NCI-H2081 (cell line): ENCODE data around the gene C1orf53.
"Not testable (repeated sequence)": the region's sequence is repeated elsewhere in the genome, so short reads cannot be mapped to it uniquely, and the experiment has no call there.

ENCODE experiments used
- DNase-seq, 2 experiments: peaks; one replicate each; lab custom pipeline; 2025; lab: John Stamatoyannopoulos, UW

The C1orf53 gene

DNA sequence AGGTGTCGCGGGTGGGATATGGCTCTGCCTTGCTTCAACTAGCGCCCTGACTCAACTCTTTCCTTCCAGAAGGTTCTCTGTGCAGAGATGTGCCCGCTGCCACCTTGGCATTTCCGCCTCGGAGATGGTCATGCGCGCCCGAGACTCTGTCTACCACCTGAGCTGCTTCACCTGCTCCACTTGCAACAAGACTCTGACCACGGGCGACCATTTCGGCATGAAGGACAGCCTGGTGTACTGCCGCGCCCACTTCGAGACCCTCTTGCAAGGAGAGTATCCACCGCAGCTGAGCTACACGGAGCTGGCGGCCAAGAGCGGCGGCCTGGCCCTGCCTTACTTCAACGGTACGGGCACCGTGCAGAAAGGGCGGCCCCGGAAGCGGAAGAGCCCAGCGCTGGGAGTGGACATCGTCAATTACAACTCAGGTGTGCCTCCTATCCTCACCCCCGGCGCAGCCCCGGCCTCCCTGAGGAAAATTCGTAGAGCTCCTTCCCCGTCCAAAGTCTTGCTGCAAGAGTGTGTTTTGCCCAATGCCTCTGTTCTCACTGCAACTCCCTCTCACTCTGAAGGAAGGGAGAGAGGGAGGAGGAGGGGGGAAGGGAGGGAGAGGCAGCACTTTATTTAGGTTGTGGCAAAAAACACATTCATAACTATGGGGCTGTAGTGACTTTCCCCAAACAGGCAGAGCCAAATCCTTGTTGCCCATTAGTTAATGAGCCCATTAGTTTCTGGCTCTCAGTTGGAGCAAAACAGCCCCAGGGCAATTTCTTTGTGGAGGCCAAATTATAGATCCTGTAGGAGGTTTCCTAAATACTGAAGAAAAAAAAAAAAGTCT is 19.0 kb downstream of the C1orf53 start:
- DNase-seq = peak; percentile 7 to 63

- no peak for DNase-seq
Measured at GRCh38 chr1:197922070-197922390, 19.6 kb downstream of the C1orf53 start.

DNA sequence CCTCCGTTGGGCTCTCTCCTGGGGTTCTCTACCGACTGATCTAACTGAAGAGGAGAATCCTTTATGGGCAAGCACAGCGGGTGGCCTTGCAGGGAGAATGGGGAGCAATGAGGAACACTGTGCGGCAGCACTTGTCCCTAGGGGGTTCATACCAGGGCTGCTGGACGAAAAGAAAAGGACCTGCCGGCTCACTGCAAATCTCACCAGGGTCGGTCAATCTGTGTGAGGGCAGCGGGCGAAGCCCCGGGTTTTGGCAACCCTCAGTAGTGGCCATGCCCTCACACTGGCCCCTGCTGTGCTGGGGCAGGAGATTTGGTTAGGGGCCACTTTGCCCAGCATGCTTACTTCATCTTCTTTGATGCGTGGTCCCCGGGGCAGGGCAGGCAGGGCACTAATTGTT is 20.6 kb downstream of the C1orf53 start:
- no peak for DNase-seq

- peak; percentile 31 to 59 for DNase-seq
Measured at GRCh38 chr1:197924516-197925123, 22.2 kb downstream of the C1orf53 start.

GRCh38 chr1:197927908-197928665 is 25.7 kb downstream of the C1orf53 start:
- no peak for DNase-seq

DNA sequence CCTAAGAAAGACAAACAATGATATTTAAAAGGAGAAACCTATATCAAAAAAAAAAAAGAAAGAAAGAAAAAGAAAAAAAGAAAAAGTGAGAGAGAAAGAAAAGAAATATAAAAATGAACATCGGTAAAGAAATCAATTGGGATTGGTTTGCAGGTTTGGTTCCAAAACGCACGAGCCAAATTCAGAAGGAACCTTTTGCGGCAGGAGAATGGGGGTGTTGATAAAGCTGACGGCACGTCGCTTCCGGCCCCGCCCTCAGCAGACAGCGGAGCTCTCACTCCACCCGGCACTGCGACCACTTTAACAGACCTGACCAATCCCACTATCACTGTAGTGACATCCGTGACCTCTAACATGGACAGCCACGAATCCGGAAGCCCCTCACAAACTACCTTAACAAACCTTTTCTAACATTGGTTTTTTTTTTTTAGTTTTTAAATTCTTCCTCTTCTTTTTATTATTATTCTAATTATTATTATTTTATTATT is 26.5 kb downstream of the C1orf53 start:
- no peak for DNase-seq

- DNase-seq = no peak
Measured at GRCh38 chr1:197933016-197933415, 30.6 kb downstream of the C1orf53 start.

GRCh38 chr1:197933647-197934046 is 31.2 kb downstream of the C1orf53 start:
- no peak for DNase-seq

GRCh38 chr1:197937381-197937780 is 35.0 kb downstream of the C1orf53 start:
- no peak for DNase-seq

DNA sequence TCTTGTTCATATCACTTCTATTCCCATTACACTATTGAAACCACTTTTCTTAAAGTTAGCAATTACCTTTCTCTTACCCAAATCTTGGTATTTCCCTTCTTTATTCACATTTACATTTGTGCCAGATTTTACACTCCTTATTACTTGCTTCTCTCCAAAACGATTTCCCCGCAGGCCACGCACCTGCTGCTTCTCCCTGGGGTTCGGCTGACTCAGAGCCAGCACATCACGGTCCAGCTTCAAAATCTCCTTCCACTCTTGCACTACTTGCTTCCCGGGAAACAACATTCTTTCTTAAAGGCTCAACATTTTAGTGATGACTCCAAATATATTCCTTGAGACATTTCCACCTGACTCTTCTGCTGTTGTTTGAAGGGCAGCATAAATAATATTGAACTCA is 35.5 kb downstream of the C1orf53 start:
- no peak for DNase-seq

- DNase-seq = not testable (repeated sequence)
Measured at GRCh38 chr1:197939159-197939980, 36.9 kb downstream of the C1orf53 start.

GRCh38 chr1:197942042-197942441 is 39.6 kb downstream of the C1orf53 start:
- no peak for DNase-seq

DNA sequence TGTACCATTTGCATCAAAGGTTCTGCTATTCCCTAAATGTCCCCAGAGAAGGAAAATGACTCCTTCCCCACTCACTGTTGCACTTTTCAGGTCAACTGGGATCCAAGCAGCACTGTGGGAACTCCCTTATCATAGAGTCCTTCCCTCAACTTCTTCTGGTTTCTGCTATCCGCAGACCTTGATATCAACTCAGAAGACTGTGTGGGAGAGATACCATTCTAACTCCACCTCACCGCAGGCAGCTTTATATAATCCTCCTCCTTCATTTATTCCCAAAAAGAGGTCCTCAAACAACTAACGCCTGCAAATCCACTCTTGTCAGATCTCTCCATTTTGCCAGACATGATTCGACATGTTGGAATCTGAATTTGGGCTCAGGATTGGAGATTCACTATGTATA is 42.1 kb downstream of the C1orf53 start:
- no peak for DNase-seq

GRCh38 chr1:197948926-197949899 is 46.8 kb downstream of the C1orf53 start:
- no peak for DNase-seq

GRCh38 chr1:197951089-197951488 is 48.7 kb downstream of the C1orf53 start:
- DNase-seq = peak; percentile 5 to 27

DNA sequence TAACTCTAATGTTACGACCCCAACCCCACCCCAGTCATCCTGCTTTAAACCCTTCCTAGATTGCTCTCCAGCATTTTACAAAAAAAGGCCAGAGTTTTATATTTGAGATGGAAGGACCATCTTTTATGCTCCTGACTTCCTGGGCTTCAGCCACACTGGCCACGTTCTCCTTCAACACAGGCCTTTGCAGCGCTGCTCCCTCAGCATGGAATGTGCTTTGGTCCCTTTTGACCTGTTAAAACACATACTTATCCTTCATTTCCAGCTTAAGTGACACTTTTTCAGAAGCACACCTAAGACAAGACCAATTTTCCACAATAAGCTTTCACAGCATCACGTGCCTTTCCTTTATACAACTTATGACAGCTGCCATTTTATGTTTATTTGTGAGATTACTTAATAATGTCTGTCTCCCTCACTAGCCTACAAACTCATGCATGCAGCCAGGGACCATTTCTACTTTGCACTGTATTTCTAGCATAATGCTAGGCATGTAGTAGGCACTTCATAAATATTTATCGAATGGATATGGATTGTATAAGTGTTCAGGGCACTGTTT is 49.3 kb downstream of the C1orf53 start:
- DNase-seq = no peak

- not testable (repeated sequence) for DNase-seq
Measured at GRCh38 chr1:197953472-197953871, 51.0 kb downstream of the C1orf53 start.

DNA sequence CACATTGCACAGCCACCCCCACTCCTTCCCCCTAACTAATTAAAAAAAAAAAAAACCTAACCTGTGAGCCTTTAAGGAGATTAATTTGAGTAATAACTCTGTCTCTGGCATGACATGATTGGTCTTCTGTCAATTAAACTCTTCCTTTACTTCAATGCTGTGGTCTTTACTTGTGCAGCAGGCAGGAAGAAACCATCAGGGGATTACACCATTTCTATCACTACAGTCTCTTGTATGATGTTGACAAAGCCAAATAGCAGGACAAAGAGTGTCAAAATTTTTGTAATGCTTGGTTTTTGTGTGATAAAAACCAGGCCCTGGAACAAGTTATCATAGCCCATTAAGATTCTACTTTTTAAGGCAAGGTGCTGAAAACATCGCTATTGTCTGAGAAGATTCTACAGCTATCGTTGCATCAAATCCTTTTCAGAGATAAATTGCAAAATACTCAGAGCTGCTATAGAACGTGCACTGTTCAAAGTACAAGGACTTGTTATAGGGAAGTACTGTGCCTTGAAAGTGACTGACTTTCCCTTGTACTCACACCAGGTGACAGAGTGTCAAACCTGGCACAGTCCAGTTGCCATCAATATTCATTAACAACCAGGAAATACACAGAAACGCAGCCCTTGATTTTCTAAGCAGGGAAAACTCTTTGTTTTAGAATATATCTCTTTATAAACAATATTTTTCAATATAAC is 52.4 kb downstream of the C1orf53 start:
- peak in 1 of 2 experiments; percentile 28 for DNase-seq

DNA sequence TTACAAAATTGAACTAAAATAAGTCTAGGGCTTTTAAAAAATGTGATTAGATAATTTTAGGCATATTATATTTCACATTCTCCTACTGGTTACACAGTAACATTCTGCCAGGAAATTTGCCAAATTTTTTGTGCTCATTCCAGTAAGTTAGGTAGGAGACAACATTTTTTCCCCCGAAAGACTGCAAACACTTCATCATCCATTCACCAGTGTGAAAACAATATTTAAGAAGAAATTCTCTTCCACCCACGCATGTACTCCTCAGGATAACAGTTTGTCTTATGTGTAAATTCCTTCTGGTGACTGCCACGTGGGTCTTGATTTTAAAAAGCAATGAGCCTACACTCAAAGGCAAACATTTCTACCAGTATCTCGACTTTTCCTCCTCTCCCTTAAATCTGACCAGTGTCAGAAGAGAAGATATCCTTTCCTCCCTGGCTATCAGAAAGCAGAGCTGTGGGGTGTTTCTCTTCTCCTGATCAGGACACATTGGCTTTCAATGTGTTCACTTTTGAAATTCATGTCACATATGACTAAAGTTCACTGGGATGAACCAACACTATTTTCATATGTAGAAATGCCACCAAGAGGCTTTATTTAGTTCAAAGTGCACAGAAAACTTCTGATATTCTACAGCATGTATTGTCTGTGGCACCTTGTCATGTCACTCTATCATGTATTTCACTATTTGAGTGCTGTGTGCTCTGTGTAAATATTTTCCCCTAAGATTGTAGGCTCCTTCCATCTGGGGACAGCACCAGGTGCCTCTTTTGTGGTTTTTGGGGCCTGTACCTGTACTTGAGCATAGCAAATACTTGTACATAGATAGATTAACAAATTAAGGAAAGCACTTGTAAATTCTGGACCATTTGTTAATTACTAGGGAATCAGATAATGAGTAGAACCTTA is 53.3 kb downstream of the C1orf53 start:
- peak in 1 of 2 experiments; percentile 28 for DNase-seq
